ENCODE data around the gene DCUN1D5. TPM values are rescaled to one million over a fixed set of nuclear protein-coding genes. Genes with fewer than 3 reads are reported as not detected.

The DCUN1D5 gene
- total RNA-seq, 2 donors from 2014 or later, result 26.5 to 63.0 TPM

DNA sequence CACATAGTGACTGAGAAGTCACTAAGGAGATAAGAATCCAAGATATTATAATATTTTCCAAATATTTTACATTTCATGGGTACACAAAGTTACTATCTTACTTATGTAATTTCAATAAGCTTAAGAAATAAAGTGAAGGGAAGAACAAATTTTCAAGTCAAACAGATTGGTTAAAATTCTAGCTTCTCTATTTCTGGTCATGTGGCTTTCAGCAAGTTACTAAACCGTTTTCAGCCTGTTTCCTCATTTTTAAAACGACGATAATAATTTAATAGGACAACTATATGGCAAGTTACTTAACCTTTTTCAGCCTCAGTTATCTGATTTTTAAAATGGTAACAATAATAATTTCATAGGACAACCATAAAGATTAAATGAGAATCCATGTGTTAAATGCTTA is 15.6 kb downstream of the DCUN1D5 start:
- TF ChIP-seq, protein P1, sequence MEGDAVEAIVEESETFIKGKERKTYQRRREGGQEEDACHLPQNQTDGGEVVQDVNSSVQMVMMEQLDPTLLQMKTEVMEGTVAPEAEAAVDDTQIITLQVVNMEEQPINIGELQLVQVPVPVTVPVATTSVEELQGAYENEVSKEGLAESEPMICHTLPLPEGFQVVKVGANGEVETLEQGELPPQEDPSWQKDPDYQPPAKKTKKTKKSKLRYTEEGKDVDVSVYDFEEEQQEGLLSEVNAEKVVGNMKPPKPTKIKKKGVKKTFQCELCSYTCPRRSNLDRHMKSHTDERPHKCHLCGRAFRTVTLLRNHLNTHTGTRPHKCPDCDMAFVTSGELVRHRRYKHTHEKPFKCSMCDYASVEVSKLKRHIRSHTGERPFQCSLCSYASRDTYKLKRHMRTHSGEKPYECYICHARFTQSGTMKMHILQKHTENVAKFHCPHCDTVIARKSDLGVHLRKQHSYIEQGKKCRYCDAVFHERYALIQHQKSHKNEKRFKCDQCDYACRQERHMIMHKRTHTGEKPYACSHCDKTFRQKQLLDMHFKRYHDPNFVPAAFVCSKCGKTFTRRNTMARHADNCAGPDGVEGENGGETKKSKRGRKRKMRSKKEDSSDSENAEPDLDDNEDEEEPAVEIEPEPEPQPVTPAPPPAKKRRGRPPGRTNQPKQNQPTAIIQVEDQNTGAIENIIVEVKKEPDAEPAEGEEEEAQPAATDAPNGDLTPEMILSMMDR (IDR thresholded peaks at IDR 0.05), result no peak
- DNase-seq (ENCODE audit: low spot score) (no peak), ATAC-seq (ENCODE audit: insufficient number of reproducible peaks, low FRiP score, low read depth) (no peak)
- peaks cover 6% of the 10 kb centered on the region for H3K36me3 ChIP-seq
- no peak overlapping the region for H3K27ac ChIP-seq
- no peaks in the 10 kb centered on the region for H3K4me1 ChIP-seq (ENCODE audit: control insufficient read depth in 1 of 2, low read depth in 2 of 2)
- H3K27me3 ChIP-seq (replicated peaks; ENCODE audit: insufficient read depth), result no peaks in the 10 kb centered on the region
- H3K9me3 ChIP-seq, result no peaks in the 10 kb centered on the region
- no peak overlapping the region for H3K4me3 ChIP-seq

DNA sequence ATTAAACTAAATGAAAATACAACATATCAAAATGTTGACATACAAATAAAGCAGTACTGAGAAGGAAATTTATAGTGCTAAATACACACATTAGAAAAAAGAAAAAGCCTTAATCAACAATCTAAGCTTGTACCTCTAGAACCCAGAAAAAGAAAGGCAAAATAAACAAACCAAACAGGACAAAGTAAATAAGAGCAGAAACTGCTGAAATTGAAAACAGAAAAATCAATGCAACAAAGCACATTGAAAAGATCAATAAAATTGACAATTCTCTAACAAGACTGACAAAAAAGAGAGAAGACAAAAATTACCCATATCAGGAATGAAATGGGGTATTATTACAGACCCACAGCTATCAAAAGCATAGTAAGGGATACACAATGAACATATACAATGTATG is 21.0 kb downstream of the DCUN1D5 start:
- no peaks in the 10 kb centered on the region for H3K36me3 ChIP-seq
- H3K27ac ChIP-seq, result no peak overlapping the region
- no peak overlapping the region for H3K4me3 ChIP-seq
- no peaks in the 10 kb centered on the region for H3K27me3 ChIP-seq (replicated peaks; ENCODE audit: insufficient read depth)
- ATAC-seq (ENCODE audit: insufficient number of reproducible peaks, low FRiP score, low read depth), result no peak
- H3K4me1 ChIP-seq (ENCODE audit: control insufficient read depth in 1 of 2, low read depth in 2 of 2), result no peaks in the 10 kb centered on the region
- no peak for DNase-seq (ENCODE audit: low spot score)
- TF ChIP-seq, protein P1 (IDR thresholded peaks at IDR 0.05), result no peak
- no peaks in the 10 kb centered on the region for H3K9me3 ChIP-seq

DNA sequence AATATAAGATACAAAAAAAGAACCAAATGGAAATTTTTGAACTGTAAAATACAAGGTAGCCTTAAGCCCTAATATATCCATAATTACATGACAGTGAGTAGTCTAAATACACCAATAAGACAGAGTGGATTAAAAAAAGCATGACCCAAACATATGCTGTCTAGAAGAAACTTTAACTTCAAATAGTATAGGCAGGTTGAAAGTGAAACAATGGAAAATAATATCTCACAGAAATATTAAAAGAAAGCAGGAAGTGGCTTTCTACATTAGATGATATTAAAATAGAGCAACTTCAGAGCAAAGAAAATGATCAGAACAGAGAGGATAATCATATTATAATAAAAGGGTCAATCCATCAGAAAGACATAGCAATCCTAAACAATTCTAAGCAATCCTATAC is 21.8 kb downstream of the DCUN1D5 start:
- H3K27ac ChIP-seq, result no peak overlapping the region
- H3K36me3 ChIP-seq, result peaks cover 7% of the 10 kb centered on the region
- no peaks in the 10 kb centered on the region for H3K27me3 ChIP-seq (replicated peaks; ENCODE audit: insufficient read depth)
- DNase-seq (ENCODE audit: low spot score), result no peak
- no peaks in the 10 kb centered on the region for H3K4me1 ChIP-seq (ENCODE audit: control insufficient read depth in 1 of 2, low read depth in 2 of 2)
- H3K9me3 ChIP-seq, result no peaks in the 10 kb centered on the region
- no peak overlapping the region for H3K4me3 ChIP-seq
- no peak for ATAC-seq (ENCODE audit: insufficient number of reproducible peaks, low FRiP score, low read depth)
- TF ChIP-seq, protein P1 (IDR thresholded peaks at IDR 0.05), result no peak

DNA sequence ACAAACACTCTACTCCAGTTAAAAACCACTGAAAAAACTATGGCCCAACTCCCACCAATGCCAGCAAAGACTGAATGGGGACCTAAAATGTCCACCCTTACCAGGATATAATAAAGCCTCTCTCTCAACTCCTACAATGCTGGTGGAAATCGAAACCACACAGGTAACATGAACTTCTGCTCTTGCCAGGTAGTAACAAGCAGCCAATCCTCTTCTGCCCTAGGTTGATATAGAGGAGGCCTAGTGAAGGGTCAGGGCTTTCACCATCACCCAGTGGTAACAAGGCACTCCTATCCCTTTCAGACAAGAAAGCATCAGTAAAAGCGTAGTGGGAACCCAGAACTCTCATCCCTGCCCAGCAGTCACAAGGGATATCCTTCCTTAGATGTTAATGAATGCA is 22.6 kb downstream of the DCUN1D5 start:
- DNase-seq (ENCODE audit: low spot score), result no peak
- no peak for ATAC-seq (ENCODE audit: insufficient number of reproducible peaks, low FRiP score, low read depth)
- H3K27me3 ChIP-seq (replicated peaks; ENCODE audit: insufficient read depth), result no peaks in the 10 kb centered on the region
- H3K4me3 ChIP-seq, result no peak overlapping the region
- TF ChIP-seq, protein P1 (IDR thresholded peaks at IDR 0.05), result no peak
- no peak overlapping the region for H3K27ac ChIP-seq
- H3K36me3 ChIP-seq, result peaks cover 10% of the 10 kb centered on the region
- H3K9me3 ChIP-seq, result no peaks in the 10 kb centered on the region
- H3K4me1 ChIP-seq (ENCODE audit: control insufficient read depth in 1 of 2, low read depth in 2 of 2), result no peaks in the 10 kb centered on the region

DNA sequence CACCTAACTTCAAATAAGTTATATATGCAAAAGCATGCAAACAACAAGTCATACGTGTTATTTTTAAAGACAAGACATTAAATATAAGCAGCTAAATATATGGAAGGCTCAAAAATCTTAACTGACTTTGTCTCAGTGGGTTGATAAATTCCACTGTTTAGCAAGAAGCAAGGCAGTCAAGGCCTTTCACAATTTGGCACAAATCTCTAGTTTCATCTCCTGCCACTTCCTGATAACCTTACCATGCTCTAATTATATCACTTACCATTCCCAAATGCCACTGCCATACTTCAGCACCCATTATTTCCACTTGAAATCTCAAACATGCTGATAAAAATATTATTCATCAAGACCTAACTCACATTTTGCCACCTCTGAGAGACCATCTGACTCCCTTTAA is 24.8 kb downstream of the DCUN1D5 start:
- TF ChIP-seq, protein P1 (IDR thresholded peaks at IDR 0.05), result no peak
- no peaks in the 10 kb centered on the region for H3K27me3 ChIP-seq (replicated peaks; ENCODE audit: insufficient read depth)
- peaks cover 22% of the 10 kb centered on the region for H3K36me3 ChIP-seq
- no peaks in the 10 kb centered on the region for H3K4me1 ChIP-seq (ENCODE audit: control insufficient read depth in 1 of 2, low read depth in 2 of 2)
- H3K9me3 ChIP-seq, result no peaks in the 10 kb centered on the region
- ATAC-seq (ENCODE audit: insufficient number of reproducible peaks, low FRiP score, low read depth) (no peak), DNase-seq (ENCODE audit: low spot score) (no peak)
- no peak overlapping the region for H3K4me3 ChIP-seq
- H3K27ac ChIP-seq, result no peak overlapping the region

Measured in thoracic aorta (tissue), 2 donors.